Measurements from ENCODE around the gene PRR29.

PRR29 gene

DNA sequence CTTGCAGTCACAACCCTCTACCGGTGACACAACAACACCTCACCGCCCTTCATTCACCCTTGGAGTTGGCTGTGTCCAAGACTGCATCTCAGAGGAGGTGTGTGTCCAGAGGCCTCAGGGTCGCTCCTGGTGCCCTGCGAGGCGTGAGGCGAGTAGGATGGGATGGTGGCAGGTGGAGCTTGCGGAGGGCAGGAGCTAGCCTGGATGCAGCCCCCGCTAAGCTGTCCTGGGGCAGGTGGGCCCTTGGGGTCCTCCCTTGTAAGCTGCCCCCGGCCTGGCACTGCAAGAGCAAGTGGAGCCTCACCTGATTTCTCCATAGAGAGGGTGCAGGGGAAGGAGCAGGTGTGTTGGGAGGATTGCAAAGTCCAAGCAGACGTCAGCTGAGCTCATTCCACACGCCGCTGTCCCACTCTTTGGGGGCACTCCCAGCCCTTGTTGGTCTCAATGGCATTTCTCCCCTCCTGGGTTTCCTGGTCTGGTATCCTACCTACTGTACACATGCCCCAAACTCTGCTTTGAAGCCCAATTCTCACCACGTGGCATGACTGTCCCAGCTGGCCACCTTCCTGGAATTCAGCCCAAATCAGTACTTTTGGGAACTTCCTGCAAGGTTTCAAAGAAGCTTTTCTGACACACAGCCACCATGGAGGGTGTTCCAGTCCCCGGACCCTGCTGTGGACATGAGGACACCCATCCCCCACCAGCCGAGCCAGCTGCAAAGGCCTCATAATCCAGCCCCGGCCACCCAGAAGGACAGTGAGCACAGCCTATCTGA is 40.4 kb downstream of the PRR29 start:
- no peak overlapping the region for H3K4me3 ChIP-seq (ENCODE audit: low read length)
- DNase-seq (ENCODE audit: low read depth) = no peak
- TF ChIP-seq, protein P1, sequence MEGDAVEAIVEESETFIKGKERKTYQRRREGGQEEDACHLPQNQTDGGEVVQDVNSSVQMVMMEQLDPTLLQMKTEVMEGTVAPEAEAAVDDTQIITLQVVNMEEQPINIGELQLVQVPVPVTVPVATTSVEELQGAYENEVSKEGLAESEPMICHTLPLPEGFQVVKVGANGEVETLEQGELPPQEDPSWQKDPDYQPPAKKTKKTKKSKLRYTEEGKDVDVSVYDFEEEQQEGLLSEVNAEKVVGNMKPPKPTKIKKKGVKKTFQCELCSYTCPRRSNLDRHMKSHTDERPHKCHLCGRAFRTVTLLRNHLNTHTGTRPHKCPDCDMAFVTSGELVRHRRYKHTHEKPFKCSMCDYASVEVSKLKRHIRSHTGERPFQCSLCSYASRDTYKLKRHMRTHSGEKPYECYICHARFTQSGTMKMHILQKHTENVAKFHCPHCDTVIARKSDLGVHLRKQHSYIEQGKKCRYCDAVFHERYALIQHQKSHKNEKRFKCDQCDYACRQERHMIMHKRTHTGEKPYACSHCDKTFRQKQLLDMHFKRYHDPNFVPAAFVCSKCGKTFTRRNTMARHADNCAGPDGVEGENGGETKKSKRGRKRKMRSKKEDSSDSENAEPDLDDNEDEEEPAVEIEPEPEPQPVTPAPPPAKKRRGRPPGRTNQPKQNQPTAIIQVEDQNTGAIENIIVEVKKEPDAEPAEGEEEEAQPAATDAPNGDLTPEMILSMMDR (IDR thresholded peaks at IDR 0.05; ENCODE audit: insufficient read depth, low read depth, low read length, missing control alignments) = no peak

DNA sequence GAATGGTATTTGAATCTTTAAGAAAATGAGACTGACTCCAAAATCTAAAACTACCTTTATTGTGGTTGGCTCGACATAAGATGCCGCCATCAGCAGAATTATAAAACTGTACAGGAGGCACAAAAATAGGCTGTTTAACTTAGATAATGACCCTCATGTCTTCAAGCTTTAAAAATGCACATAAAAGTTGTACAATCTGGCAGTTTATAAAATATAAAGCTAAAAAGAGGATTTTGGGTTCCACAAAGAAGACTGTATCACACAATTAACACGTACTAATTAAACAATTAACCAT is 40.9 kb downstream of the PRR29 start:
- DNase-seq (ENCODE audit: low read depth) = no peak
- H3K4me3 ChIP-seq (ENCODE audit: low read length) = no peak overlapping the region
- TF ChIP-seq, protein P1 (IDR thresholded peaks at IDR 0.05; ENCODE audit: insufficient read depth, low read depth, low read length, missing control alignments) = no peak

DNA sequence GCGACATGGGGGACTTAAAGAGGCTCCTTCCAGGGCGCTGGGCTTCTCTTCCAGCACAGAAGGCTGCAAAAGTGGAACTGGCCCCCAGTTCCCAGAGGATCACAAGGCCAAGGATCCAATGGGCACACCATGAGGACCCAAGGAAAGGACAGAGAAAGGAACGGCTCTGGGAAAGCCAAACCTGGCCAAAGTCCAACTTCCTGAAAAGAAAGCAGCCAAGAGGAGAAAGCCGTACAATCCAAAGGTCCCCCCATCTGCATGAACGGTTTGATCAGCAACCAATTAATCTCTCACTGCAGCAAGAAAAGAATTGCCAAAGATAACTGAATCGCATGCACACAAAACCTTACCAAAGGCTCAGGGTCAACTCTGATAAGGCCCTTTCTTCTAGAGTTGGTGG is 42.1 kb downstream of the PRR29 start:
- no peak for DNase-seq (ENCODE audit: low read depth)
- TF ChIP-seq, protein P1 (IDR thresholded peaks at IDR 0.05; ENCODE audit: insufficient read depth, low read depth, low read length, missing control alignments) = no peak
- H3K4me3 ChIP-seq (ENCODE audit: low read length) = no peak overlapping the region

DNA sequence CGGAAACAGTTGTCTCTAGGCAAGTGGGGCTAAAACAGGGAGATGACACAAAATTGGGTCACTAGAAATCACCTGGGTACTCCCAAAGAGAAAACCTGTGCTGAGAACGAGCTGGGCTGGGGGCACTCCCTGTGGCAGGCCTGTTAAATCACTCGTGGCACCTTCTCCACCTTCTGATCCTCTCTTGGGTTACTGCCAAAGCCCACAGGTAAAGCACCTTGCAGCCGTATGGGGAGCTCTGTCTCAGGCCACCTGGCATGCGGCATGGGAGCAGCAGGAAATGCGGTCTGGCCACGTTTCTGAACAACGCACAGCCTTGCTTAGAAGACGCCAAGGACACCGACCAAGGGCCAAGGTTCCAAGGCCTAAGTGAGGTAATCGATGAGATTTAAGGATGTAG is 43.8 kb downstream of the PRR29 start:
- no peak for DNase-seq (ENCODE audit: low read depth)
- no peak overlapping the region for H3K4me3 ChIP-seq (ENCODE audit: low read length)
- TF ChIP-seq, protein P1 (IDR thresholded peaks at IDR 0.05; ENCODE audit: insufficient read depth, low read depth, low read length, missing control alignments) = no peak

DNA sequence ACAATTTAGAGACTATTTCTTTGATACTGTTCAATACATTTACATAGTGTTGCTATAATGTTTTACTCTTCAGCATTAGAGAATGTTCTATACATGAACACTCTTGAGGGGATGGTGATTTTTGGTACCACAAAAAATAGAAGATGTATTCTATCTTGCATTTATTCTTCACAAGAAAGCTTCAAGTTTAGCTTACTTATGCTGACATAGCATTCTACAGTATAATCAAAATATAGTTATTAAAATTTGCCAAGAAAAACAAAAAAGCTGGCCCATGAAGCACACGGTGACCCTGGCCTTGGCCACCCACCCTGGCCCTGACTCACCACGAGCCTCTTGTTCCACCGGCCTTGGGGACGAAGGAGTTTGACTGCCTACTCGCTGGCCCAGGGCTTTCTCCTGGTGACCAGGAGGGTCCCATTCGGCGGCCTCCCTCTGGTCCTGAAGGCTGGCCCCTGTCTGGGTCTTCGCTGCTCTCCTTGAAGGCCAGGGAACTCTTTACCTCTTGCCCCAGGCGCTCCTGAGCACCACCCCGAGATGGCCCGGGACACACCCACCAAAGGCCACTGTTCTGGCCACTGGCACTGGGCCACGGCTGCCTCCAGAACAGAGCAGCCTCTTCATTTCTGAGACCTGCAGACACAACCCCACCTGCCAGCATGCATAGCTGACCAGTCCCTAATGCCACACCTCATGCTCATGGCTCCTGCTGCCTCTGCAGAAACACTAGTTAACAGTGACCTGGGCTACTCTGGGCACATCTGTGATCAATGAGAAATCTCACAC is 44.7 kb downstream of the PRR29 start:
- TF ChIP-seq, protein P1 (IDR thresholded peaks at IDR 0.05; ENCODE audit: insufficient read depth, low read depth, low read length, missing control alignments) = no peak
- DNase-seq (ENCODE audit: low read depth) = no peak
- H3K4me3 ChIP-seq (ENCODE audit: low read length) = no peak overlapping the region

DNA sequence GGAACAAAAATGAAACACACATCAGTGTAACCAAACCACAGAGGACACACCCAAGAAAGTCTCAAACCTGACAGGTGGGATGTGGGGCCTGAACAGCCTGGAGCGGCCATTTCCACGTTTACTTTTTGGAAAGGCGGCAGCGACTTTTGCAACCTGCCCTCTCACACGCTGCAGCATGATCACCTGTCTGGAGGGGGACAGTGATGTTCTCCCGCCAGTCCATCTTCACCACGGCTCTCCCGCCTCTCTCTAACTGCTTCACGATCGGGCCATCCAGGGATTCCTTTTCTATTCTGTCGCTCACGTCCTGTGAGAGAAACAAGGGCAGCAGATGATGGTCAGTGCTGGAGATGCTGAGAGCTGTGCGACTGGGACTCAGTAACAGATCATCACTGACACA is 47.0 kb downstream of the PRR29 start:
- no peak for DNase-seq (ENCODE audit: low read depth)
- H3K4me3 ChIP-seq (ENCODE audit: low read length) = no peak overlapping the region
- TF ChIP-seq, protein P1 (IDR thresholded peaks at IDR 0.05; ENCODE audit: insufficient read depth, low read depth, low read length, missing control alignments) = no peak
